H1 (cell line): Measurements from ENCODE around the gene KRT77. TPM values are rescaled to one million over a fixed set of nuclear protein-coding genes. Genes with fewer than 3 reads are reported as not detected.
A peak's percentile ranks its signal among the peaks of the same experiment; 100 is the strongest.

ENCODE experiments used
- CTCF ChIA-PET: fragments of 300-600 bp; sonication (Branson Sonifier 250); formaldehyde crosslinking; loops from one replicate; lab custom pipeline; 2021; ENCODE audit not compliant: partially characterized antibody; lab: Charles Lee
- POLR2A ChIA-PET: fragments of 300-600 bp; sonication (Branson Sonifier 250); formaldehyde crosslinking; loops from one replicate; lab custom pipeline; 2021; ENCODE audit warnings: inconsistent platforms; ENCODE audit not compliant: partially characterized antibody; lab: Charles Lee
- DNase-seq, 2 experiments: peaks; one replicate each; pipeline versions ENCODE4 v3.0.0 to v3.0.0-alpha.2; 2010 to 2022; ENCODE audit warnings: low spot score in 2 of 2, low read depth in 1 of 2, mixed read lengths in 1 of 2
- FAIRE-seq: peaks from 2 replicates; lab custom pipeline; 2011; peaks lifted over from hg19 to GRCh38; lab: Jason Lieb, UNC
- H2AFZ ChIP-seq: 2 replicates; pipeline ENCODE4 v1.8.1; 2012; ENCODE audit warnings: low read length, inconsistent platforms
- H2AK5ac ChIP-seq: 2 replicates; pipeline ENCODE4 v1.6.1; 2013; ENCODE audit warnings: low read depth, low read length
- H2BK120ac ChIP-seq: replicated peaks from 2 replicates; pipeline ENCODE3; 2013; ENCODE audit warnings: low read depth, low read length, inconsistent platforms
- H2BK12ac ChIP-seq: 2 replicates; pipeline ENCODE4 v1.6.1; 2013; ENCODE audit warnings: low read depth, low read length
- H2BK15ac ChIP-seq: 2 replicates; pipeline ENCODE4 v1.6.1; 2013; ENCODE audit warnings: low read length
- H2BK20ac ChIP-seq: 2 replicates; pipeline ENCODE4 v1.6.1; 2013; ENCODE audit warnings: low read length
- H2BK5ac ChIP-seq: 2 replicates; pipeline ENCODE4 v1.6.1; 2013; ENCODE audit warnings: low read depth, low read length
- H3K14ac ChIP-seq: 2 replicates; pipeline ENCODE4 v1.6.1; 2013; ENCODE audit warnings: inconsistent platforms; ENCODE audit not compliant: insufficient read length
- H3K18ac ChIP-seq: 2 replicates; pipeline ENCODE4 v1.6.1; 2013; ENCODE audit warnings: low read length; ENCODE audit errors: extremely low read depth
- H3K23ac ChIP-seq: 2 replicates; pipeline ENCODE4 v1.6.1; 2013; ENCODE audit warnings: inconsistent platforms; ENCODE audit not compliant: insufficient read length
- H3K23me2 ChIP-seq: 2 replicates; pipeline ENCODE4 v1.6.1; 2013; ENCODE audit warnings: low read depth, low read length
- H3K27ac ChIP-seq: 2 replicates; pipeline ENCODE4 v1.6.1; 2011; ENCODE audit warnings: low read depth, low read length, inconsistent platforms
- H3K27me3 ChIP-seq, 4 experiments: replicated peaks in 1 of 4; 1 replicate in 1 of 4; 2 replicates in 3 of 4; pipeline versions ENCODE4 v1.6.1 to v1.8.1; 2011 to 2013; ENCODE audit warnings: low read length in 3 of 4, mild to moderate bottlenecking in 3 of 4, inconsistent platforms in 2 of 4, mixed read lengths in 2 of 4, moderate library complexity in 1 of 4; ENCODE audit not compliant: control insufficient read depth in 3 of 4, insufficient read depth in 3 of 4; ENCODE audit errors: extremely low read depth in 1 of 4
- H3K36me3 ChIP-seq, 4 experiments: 2 replicates each; pipeline versions ENCODE4 v1.6.1 to v1.8.1; 2011 to 2013; ENCODE audit warnings: mild to moderate bottlenecking in 4 of 4, low read length in 3 of 4, moderate library complexity in 2 of 4, control low read depth in 1 of 4, inconsistent platforms in 1 of 4; ENCODE audit not compliant: insufficient read depth in 4 of 4, control insufficient read depth in 2 of 4
- H3K4ac ChIP-seq: replicated peaks from 2 replicates; pipeline ENCODE3; 2013; ENCODE audit warnings: low read length, low read depth, mixed read lengths, inconsistent platforms; ENCODE audit not compliant: insufficient read length
- H3K4me1 ChIP-seq, 4 experiments: replicated peaks in 1 of 4; 1 replicate in 1 of 4; 2 replicates in 3 of 4; pipeline versions ENCODE4 v1.6.1 to v1.8.1; 2011 to 2013; ENCODE audit warnings: low read length in 3 of 4, inconsistent platforms in 2 of 4, mixed read lengths in 1 of 4; ENCODE audit not compliant: insufficient read depth in 4 of 4, control insufficient read depth in 3 of 4
- H3K4me2 ChIP-seq, 2 experiments: 2 replicates each; pipeline versions ENCODE4 v1.6.1 to v1.8.1; 2011 to 2013; ENCODE audit warnings: low read depth in 2 of 2, low read length in 2 of 2, control low read depth in 1 of 2, inconsistent platforms in 1 of 2, mild to moderate bottlenecking in 1 of 2; ENCODE audit not compliant: insufficient read depth in 1 of 2
- H3K4me3 ChIP-seq, 4 experiments: fragments of 200-600, 300-600 bp in 1 of 4; sonication (generic), shearing (Covaris generic), sonication (Bioruptor Twin) in 1 of 4; 2 replicates each; pipeline versions ENCODE4 v1.5.1 to v1.8.1; 2011 to 2016; ENCODE audit warnings: low read length in 4 of 4, low read depth in 3 of 4, control low read depth in 2 of 4, inconsistent platforms in 2 of 4, mild to moderate bottlenecking in 2 of 4, mixed read lengths in 1 of 4, moderate library complexity in 1 of 4; ENCODE audit not compliant: insufficient read depth in 2 of 4; ENCODE audit errors: extremely low read depth in 1 of 4
- H3K56ac ChIP-seq: replicated peaks from 2 replicates; pipeline ENCODE3; 2013; ENCODE audit warnings: low read depth, mild to moderate bottlenecking, mixed read lengths, low read length, inconsistent platforms; ENCODE audit not compliant: insufficient read length
- H3K79me1 ChIP-seq: 2 replicates; pipeline ENCODE4 v1.6.1; 2013; ENCODE audit warnings: low read depth, low read length, control low read depth
- H3K79me2 ChIP-seq, 2 experiments: 2 replicates each; pipeline versions ENCODE4 v1.6.1 to v1.8.1; 2012 to 2013; ENCODE audit warnings: low read length in 2 of 2, mild to moderate bottlenecking in 2 of 2, inconsistent platforms in 1 of 2; ENCODE audit not compliant: insufficient read depth in 2 of 2, control insufficient read depth in 1 of 2
- H3K9ac ChIP-seq, 4 experiments: replicated peaks in 1 of 4; 1 replicate in 1 of 4; 2 replicates in 3 of 4; pipeline versions ENCODE4 v1.6.1 to v1.8.1; 2011 to 2013; ENCODE audit warnings: low read depth in 3 of 4, low read length in 3 of 4, control low read depth in 2 of 4, mild to moderate bottlenecking in 2 of 4, moderate library complexity in 2 of 4, inconsistent platforms in 1 of 4; ENCODE audit errors: extremely low read depth in 1 of 4
- H3K9me3 ChIP-seq, 2 experiments: 2 replicates each; pipeline versions ENCODE4 v1.6.1 to v1.8.1; 2012 to 2013; ENCODE audit warnings: mild to moderate bottlenecking in 2 of 2, moderate library complexity in 2 of 2, control low read depth in 1 of 2, inconsistent platforms in 1 of 2, low read depth in 1 of 2, low read length in 1 of 2, mixed read lengths in 1 of 2; ENCODE audit not compliant: insufficient read depth in 2 of 2
- H4K20me1 ChIP-seq, 2 experiments: replicated peaks in 1 of 2; 2 replicates each; pipeline versions ENCODE3 to v1.8.1; 2011 to 2013; ENCODE audit warnings: inconsistent platforms in 2 of 2, low read length in 2 of 2, mild to moderate bottlenecking in 1 of 2; ENCODE audit not compliant: insufficient read depth in 2 of 2, control insufficient read depth in 1 of 2
- H4K5ac ChIP-seq: 2 replicates; pipeline ENCODE4 v1.6.1; 2013; ENCODE audit warnings: low read length, low read depth, mixed read lengths, inconsistent platforms; ENCODE audit not compliant: insufficient read length
- H4K8ac ChIP-seq: 2 replicates; pipeline ENCODE4 v1.8.0; 2013; ENCODE audit warnings: mild to moderate bottlenecking, moderate library complexity, low read length, inconsistent platforms; ENCODE audit not compliant: insufficient read depth; ENCODE audit errors: extremely low read depth
- H4K91ac ChIP-seq: replicated peaks from 2 replicates; pipeline ENCODE3; 2013; ENCODE audit warnings: low read length, mixed read lengths, inconsistent platforms; ENCODE audit not compliant: insufficient read length
- EGR1 ChIP-seq: IDR thresholded peaks from 2 replicates; pipeline ENCODE4 v1.6.1; 2011; ENCODE audit warnings: low read depth, low read length, borderline replicate concordance
- FOSL1 ChIP-seq: IDR thresholded peaks from 2 replicates; pipeline ENCODE4 v1.6.1; 2011; ENCODE audit warnings: mild to moderate bottlenecking, low read depth, low read length, moderate library complexity; ENCODE audit not compliant: insufficient read depth
- JUN ChIP-seq: IDR thresholded peaks from 2 replicates; pipeline ENCODE4 v1.6.1; 2011; ENCODE audit warnings: low read depth, mild to moderate bottlenecking, improper control_type of control experiment, low read length
- MAFK ChIP-seq: IDR thresholded peaks from 2 replicates; pipeline ENCODE4 v1.6.1; 2012; ENCODE audit warnings: low read depth, mild to moderate bottlenecking, improper control_type of control experiment, low read length
- POLR2A ChIP-seq, 2 experiments: IDR thresholded peaks; 1 replicate in 1 of 2; 2 replicates in 1 of 2; pipeline ENCODE4 v1.6.1; 2011; ENCODE audit warnings: low read depth in 2 of 2, low read length in 2 of 2, mild to moderate bottlenecking in 2 of 2; ENCODE audit errors: control extremely low read depth in 1 of 2
- RNF2 ChIP-seq: fragments of 200-900, 300-1000 bp; sonication (generic); IDR thresholded peaks from 2 replicates; pipeline ENCODE4 v1.7.1; 2016; ENCODE audit warnings: borderline replicate concordance, low read depth, mild to moderate bottlenecking, antibody characterized with exemption, low read length; ENCODE audit not compliant: poor library complexity, severe bottlenecking; ENCODE audit errors: missing control alignments
- SUZ12 ChIP-seq: fragments of 200-600 bp; sonication (generic); IDR thresholded peaks from 2 replicates; pipeline ENCODE4 v1.6.1; 2012; ENCODE audit warnings: mild to moderate bottlenecking, inconsistent platforms, low read length, moderate library complexity, mixed read lengths
- TAF7 ChIP-seq: optimal IDR thresholded peaks from 2 replicates; pipeline ENCODE3; 2011; ENCODE audit warnings: low read depth, mild to moderate bottlenecking, inconsistent platforms, low read length, moderate library complexity, borderline replicate concordance
- TBP ChIP-seq: IDR thresholded peaks from 2 replicates; pipeline ENCODE4 v1.6.1; 2011; ENCODE audit warnings: low read depth, low read length, improper control_type of control experiment
- TEAD4 ChIP-seq: IDR thresholded peaks from 2 replicates; pipeline ENCODE4 v1.6.1; 2012; ENCODE audit warnings: low read depth, low read length, inconsistent platforms, mixed read lengths
- WGBS, 2 experiments: shearing (Covaris generic) in 1 of 2; methylation state at CpG; one replicate each; pipeline versions ENCODE4 v1.1.6 to v1.1.7; 2013 to 2015; ENCODE audit warnings: low lambda C conversion rate in 2 of 2, mixed read lengths in 2 of 2, inconsistent platforms in 1 of 2, low coverage in 1 of 2, missing lambda C conversion rate in 1 of 2; ENCODE audit not compliant: insufficient replicate concordance in 2 of 2, insufficient coverage in 1 of 2, insufficient read length in 1 of 2; ENCODE audit errors: extremely low coverage in 1 of 2, missing lambda C conversion rate in 1 of 2; 5-methylcytosine and 5-hydroxymethylcytosine counted together
- polyA plus RNA-seq, 7 experiments: library from polyadenylated mRNA; depleted of rRNA in 3 of 7; stranded (reverse) in 5 of 7; unstranded in 2 of 7; fragments of >200 nt in 5 of 7; fragments of 200-250 nt in 2 of 7; gene quantifications; 1 replicate in 5 of 7; 2 replicates in 1 of 7; 4 replicates in 1 of 7; pipeline versions ENCODE4 v1.2.1 to v1.2.3, GENCODE V29; 2011 to 2013; ENCODE audit warnings: missing spikeins in 2 of 7, mixed read lengths in 2 of 7
- total RNA-seq: library from RNA; stranded (reverse); fragmentation: NEBNext Ultra II Directional; extraction: Animal tissue kit (Norgen Biotek cat#: 25700); gene quantifications from 2 replicates; pipeline ENCODE4 v1.2.1, GENCODE V29; 2021

Gene KRT77
- total and polyA plus RNA-seq, 2 of the 8 experiments (the other 6 are each of a cell fraction or from before 2014, with no cell fraction given) = 0.02 TPM; not detected in 1

GRCh38 chr12:52713960-52714886 is 10.9 kb upstream of the KRT77 start:
- CTCF ChIA-PET = interaction anchor here (0.7 to 6.2 kb wide), 29 partner anchors 8 to 401 kb away, joined by 3 to 30 read pairs (median 5); partner anchors contain the start of gene KRT4
- H3K4me2 ChIP-seq = peak overlapping the region; percentile 57 to 79
- WGBS, 2 experiments = 13% methylated on average over 36 of the region's 72 CpGs; no CpG with 5 or more reads in 1 of the 2 experiments
- TF ChIP-seq SUZ12 (peak; percentile 71), EGR1 (no peak), FOSL1 (no peak), RNF2 (peak; percentile 31), TEAD4 (peak; percentile 73), TBP (no peak; the same call in 1 of the 2 replicates), POLR2A (IDR thresholded peaks at IDR 0.05; ENCODE audit: control extremely low read depth in 1 of 2, low read depth in 2 of 2, low read length in 2 of 2) (peak in 1 of 2 experiments; percentile 50; a peak in 2 of 3 replicates), TAF7 (no peak), JUN (no peak), MAFK (no peak)

More at GRCh38 chr12:52713960-52714886, 10.9 kb upstream of the KRT77 start:
- Histone ChIP-seq H3K79me1 (no peaks in the 10 kb centered on the region), H2BK120ac (no peak overlapping the region), H3K27ac (no peak overlapping the region), H3K23ac (no peak overlapping the region), H2BK12ac (peak overlapping the region; percentile 60; the same call in 1 of the 2 replicates), H3K79me2 (no peaks in the 10 kb centered on the region), H2AFZ (peak overlapping the region; percentile 72; the same call in 1 of the 2 replicates), H2BK15ac (no peak overlapping the region), H3K9ac (no peak overlapping the region; a peak in 1 of 7 replicates), H4K20me1 (peaks cover 0 to 2% of the 10 kb centered on the region in 2 experiments), H3K23me2 (peaks cover 5% of the 10 kb centered on the region; the same call in 1 of the 2 replicates), H3K14ac (no peak overlapping the region), H3K56ac (no peak overlapping the region), H3K36me3 (no peaks in the 10 kb centered on the region), H3K9me3 (no peaks in the 10 kb centered on the region), H3K4ac (no peak overlapping the region), H2BK20ac (no peak overlapping the region), H3K4me3 (peak overlapping the region; percentile 9 to 60 (median 28)), H4K5ac (no peak overlapping the region), H2BK5ac (no peak overlapping the region), H4K91ac (peak overlapping the region; percentile 6), H3K18ac (peak overlapping the region; percentile 48; the same call in 1 of the 2 replicates), H2AK5ac (no peak overlapping the region), H3K27me3 (peaks cover 8 to 32% (median 26%) of the 10 kb centered on the region in 4 experiments), H3K4me1 (peaks cover 0 to 7% (median 0%) of the 10 kb centered on the region in 4 experiments; a peak in 3 of 7 replicates), H4K8ac (peak overlapping the region; percentile 69)
- POLR2A ChIA-PET = interaction anchor here (0.8 to 1.9 kb wide), 4 partner anchors 9 to 235 kb away, joined by 3 to 5 read pairs (median 4); partner anchors contain the start of gene KRT18
- no peak for FAIRE-seq
- DNase-seq = peak in 1 of 2 experiments; percentile 79
